ENCODE measurements around the gene CNN3. TPM values are rescaled to one million over a fixed set of nuclear protein-coding genes. Genes with fewer than 3 reads are reported as not detected.

Gene CNN3
- total RNA-seq, 2 donors from 2014 or later, result 82.2 to 124 TPM

GRCh38 chr1:94919241-94920030, 7.5 kb downstream of the CNN3 start:
- Histone ChIP-seq H3K4me3 (no peak overlapping the region), H3K27me3 (no peaks in the 10 kb centered on the region), H3K36me3 (no peaks in the 10 kb centered on the region), H3K9me3 (no peaks in the 10 kb centered on the region), H3K4me1 (peaks cover 0 to 92% of the 10 kb centered on the region in 2 donors), H3K27ac (no peak overlapping the region)
- no peak for DNase-seq (ENCODE audit: low spot score)
- no peak for TF ChIP-seq CTCF (IDR thresholded peaks at IDR 0.05)

GRCh38 chr1:94917251-94917650, 9.7 kb downstream of the CNN3 start:
- H3K36me3 ChIP-seq, result no peaks in the 10 kb centered on the region
- no peak overlapping the region for H3K27ac ChIP-seq
- no peak for TF ChIP-seq CTCF (IDR thresholded peaks at IDR 0.05)
- no peaks in the 10 kb centered on the region for H3K27me3 ChIP-seq
- H3K9me3 ChIP-seq, result no peaks in the 10 kb centered on the region
- H3K4me1 ChIP-seq, result peaks cover 0 to 91% of the 10 kb centered on the region in 2 donors
- no peak overlapping the region for H3K4me3 ChIP-seq
- no peak for DNase-seq (ENCODE audit: low spot score)

- Histone ChIP-seq H3K27ac (peak overlapping the region; percentile 40 to 42), H3K4me3 (no peak overlapping the region), H3K9me3 (no peaks in the 10 kb centered on the region), H3K36me3 (no peaks in the 10 kb centered on the region), H3K4me1 (peaks cover 0 to 74% of the 10 kb centered on the region in 2 donors), H3K27me3 (no peaks in the 10 kb centered on the region)
- TF ChIP-seq CTCF (IDR thresholded peaks at IDR 0.05), result no peak
- DNase-seq (ENCODE audit: low spot score), result no peak
Measured at GRCh38 chr1:94912263-94913184, 14.4 kb downstream of the CNN3 start.

GRCh38 chr1:94909486-94909885, 17.4 kb downstream of the CNN3 start:
- TF ChIP-seq CTCF (IDR thresholded peaks at IDR 0.05), result no peak
- Histone ChIP-seq H3K27me3 (no peaks in the 10 kb centered on the region), H3K4me1 (peaks cover 0 to 72% of the 10 kb centered on the region in 2 donors), H3K4me3 (no peak overlapping the region), H3K27ac (no peak overlapping the region), H3K9me3 (no peaks in the 10 kb centered on the region), H3K36me3 (no peaks in the 10 kb centered on the region)
- DNase-seq (ENCODE audit: low spot score), result no peak

- no peaks in the 10 kb centered on the region for H3K36me3 ChIP-seq
- no peak for DNase-seq (ENCODE audit: low spot score)
- peaks cover 0 to 72% of the 10 kb centered on the region in 2 donors for H3K4me1 ChIP-seq
- no peaks in the 10 kb centered on the region for H3K9me3 ChIP-seq
- H3K4me3 ChIP-seq, result no peak overlapping the region
- no peak for TF ChIP-seq CTCF (IDR thresholded peaks at IDR 0.05)
- no peaks in the 10 kb centered on the region for H3K27me3 ChIP-seq
- no peak overlapping the region for H3K27ac ChIP-seq
Measured at GRCh38 chr1:94908965-94909364, 17.9 kb downstream of the CNN3 start.
